BE2C (cell line): ENCODE measurements around the gene XIAP.
"Not testable (repeated sequence)": the region's sequence is repeated elsewhere in the genome, so short reads cannot be mapped to it uniquely, and the experiment has no call there.

Source experiments
- DNase-seq: peaks from one replicate; pipeline ENCODE4 v3.0.0-alpha.2; 2020
- H3K27me3 ChIP-seq: fragments of 250-450 bp; sonication (Bioruptor Pico); 2 replicates; pipeline ENCODE4 v1.5.1; 2020; ENCODE audit warnings: mild to moderate bottlenecking
- H3K36me3 ChIP-seq: fragments of 250-450 bp; sonication (Bioruptor Pico); 2 replicates; pipeline ENCODE4 v1.5.1; 2020; ENCODE audit warnings: mild to moderate bottlenecking
- H3K4me1 ChIP-seq: fragments of 250-450 bp; sonication (Bioruptor Pico); 2 replicates; pipeline ENCODE4 v1.5.1; 2020
- H3K4me3 ChIP-seq: 2 replicates; pipeline ENCODE4 v1.5.1; 2011; ENCODE audit warnings: low read depth, low read length
- H3K9me3 ChIP-seq: fragments of 250-450 bp; sonication (Bioruptor Pico); 2 replicates; pipeline ENCODE4 v1.5.1; 2020
- CTCF ChIP-seq: IDR thresholded peaks from 2 replicates; pipeline ENCODE4 v1.5.1; 2012; ENCODE audit warnings: mild to moderate bottlenecking, low read depth, low read length

XIAP gene

GRCh38 chrX:123847056-123847455 is 12.8 kb upstream of the XIAP start:
- Histone ChIP-seq H3K4me3 (no peak overlapping the region), H3K9me3 (no peaks in the 10 kb centered on the region), H3K4me1 (no peaks in the 10 kb centered on the region), H3K36me3 (no peaks in the 10 kb centered on the region), H3K27me3 (no peaks in the 10 kb centered on the region)
- no peak for TF ChIP-seq CTCF
- DNase-seq = no peak

- no peak overlapping the region for H3K4me3 ChIP-seq
- DNase-seq = no peak
- TF ChIP-seq CTCF = no peak
- no peaks in the 10 kb centered on the region for H3K27me3 ChIP-seq
- H3K36me3 ChIP-seq = no peaks in the 10 kb centered on the region
- no peaks in the 10 kb centered on the region for H3K9me3 ChIP-seq
- H3K4me1 ChIP-seq = no peaks in the 10 kb centered on the region
Measured at GRCh38 chrX:123849096-123849495, 10.8 kb upstream of the XIAP start.

- H3K27me3 ChIP-seq, H3K4me3 ChIP-seq, H3K36me3 ChIP-seq, H3K9me3 ChIP-seq, DNase-seq, H3K4me1 ChIP-seq: not testable (repeated sequence)
Measured at GRCh38 chrX:123849906-123850305, 9.9 kb upstream of the XIAP start.

GRCh38 chrX:123851079-123851478 is 8.8 kb upstream of the XIAP start:
- H3K4me1 ChIP-seq = no peaks in the 10 kb centered on the region
- no peaks in the 10 kb centered on the region for H3K36me3 ChIP-seq
- no peak overlapping the region for H3K4me3 ChIP-seq
- H3K27me3 ChIP-seq = no peaks in the 10 kb centered on the region
- no peaks in the 10 kb centered on the region for H3K9me3 ChIP-seq
- no peak for TF ChIP-seq CTCF
- DNase-seq = no peak

GRCh38 chrX:123854329-123854728 is 5.5 kb upstream of the XIAP start:
- Histone ChIP-seq H3K4me3 (no peak overlapping the region), H3K27me3 (no peaks in the 10 kb centered on the region), H3K4me1 (peaks cover 2% of the 10 kb centered on the region; the same call in 1 of the 2 replicates), H3K36me3 (no peaks in the 10 kb centered on the region), H3K9me3 (no peaks in the 10 kb centered on the region)
- no peak for TF ChIP-seq CTCF
- DNase-seq = no peak

GRCh38 chrX:123859409-123859845 is 426 bp upstream of the XIAP start:
- Histone ChIP-seq H3K9me3 (no peaks in the 10 kb centered on the region), H3K4me1 (peaks cover 3% of the 10 kb centered on the region; the same call in 1 of the 2 replicates), H3K27me3 (no peaks in the 10 kb centered on the region), H3K36me3 (no peaks in the 10 kb centered on the region), H3K4me3 (peak overlapping the region; percentile 77)
- TF ChIP-seq CTCF = no peak
- no peak for DNase-seq

GRCh38 chrX:123860983-123861382 is 1.1 kb downstream of the XIAP start:
- H3K4me1 ChIP-seq = peaks cover 3% of the 10 kb centered on the region; the same call in 1 of the 2 replicates
- H3K4me3 ChIP-seq = peak overlapping the region; percentile 77
- peak; percentile 12 for DNase-seq
- no peaks in the 10 kb centered on the region for H3K27me3 ChIP-seq
- H3K36me3 ChIP-seq = no peaks in the 10 kb centered on the region
- no peak for TF ChIP-seq CTCF
- H3K9me3 ChIP-seq = no peaks in the 10 kb centered on the region
